A673 (cell line): ENCODE data around the gene ADARB2. TPM values are rescaled to one million over a fixed set of nuclear protein-coding genes. Genes with fewer than 3 reads are reported as not detected.

Experiments used
- BruUV-seq: library from RNA; stranded (reverse); fragments of 400-500 nt; replicated peaks from 2 replicates; lab custom pipeline; 2021; lab: Mats Ljungman, UMichigan
- CTCF ChIA-PET: fragments of 300-600 bp; sonication (Branson Sonifier 250); formaldehyde crosslinking; loops from one replicate; lab custom pipeline; 2022; ENCODE audit warnings: antibody characterized with exemption; lab: Charles Lee
- POLR2A ChIA-PET: fragments of 300-600 bp; sonication (Branson Sonifier 250); formaldehyde crosslinking; loops from one replicate; lab custom pipeline; 2022; ENCODE audit warnings: antibody characterized with exemption; ENCODE audit not compliant: low non-redundant PET; lab: Charles Lee
- DNase-seq: peaks from one replicate; pipeline ENCODE4 v3.0.0-alpha.2; 2015; ENCODE audit warnings: low spot score
- H3K27ac ChIP-seq: fragments of 200-600 bp; sonication (generic); 2 replicates; pipeline ENCODE4 v1.5.1; 2016; ENCODE audit warnings: mixed run types, low read depth, mild to moderate bottlenecking, mixed read lengths, antibody characterized with exemption, low read length; ENCODE audit not compliant: poor library complexity, severe bottlenecking
- H3K27me3 ChIP-seq: fragments of 200-600 bp; sonication (generic); replicated peaks from 2 replicates; pipeline ENCODE4 v1.6.1; 2017; ENCODE audit warnings: mixed run types, low read depth, mild to moderate bottlenecking, mixed read lengths, antibody characterized with exemption, low read length; ENCODE audit not compliant: insufficient read depth, poor library complexity
- H3K36me3 ChIP-seq: fragments of 200-600 bp; sonication (generic); 2 replicates; pipeline ENCODE4 v1.6.1; 2016; ENCODE audit warnings: mixed run types, mild to moderate bottlenecking, mixed read lengths, antibody characterized with exemption, low read length; ENCODE audit not compliant: insufficient read depth, poor library complexity, severe bottlenecking
- H3K4me1 ChIP-seq: fragments of 200-600 bp; sonication (generic); 2 replicates; pipeline ENCODE4 v1.6.1; 2017; ENCODE audit warnings: mixed run types, mild to moderate bottlenecking, mixed read lengths, antibody characterized with exemption, low read length; ENCODE audit not compliant: insufficient read depth, poor library complexity, severe bottlenecking
- H3K4me3 ChIP-seq: fragments of 200-600 bp; sonication (generic); 2 replicates; pipeline ENCODE4 v1.5.1; 2016; ENCODE audit warnings: low read depth, mixed run types, mild to moderate bottlenecking, mixed read lengths, low read length; ENCODE audit not compliant: poor library complexity, severe bottlenecking
- H3K9me3 ChIP-seq: fragments of 200-600 bp; sonication (generic); 2 replicates; pipeline ENCODE4 v1.6.1; 2016; ENCODE audit warnings: mixed run types, low read depth, mild to moderate bottlenecking, mixed read lengths, antibody characterized with exemption, low read length; ENCODE audit not compliant: poor library complexity, severe bottlenecking
- EZH2 ChIP-seq: fragments of 200-600 bp; sonication (generic); IDR thresholded peaks from 2 replicates; pipeline ENCODE4 v1.6.1; 2017; ENCODE audit warnings: borderline replicate concordance, low read depth, mild to moderate bottlenecking, mixed read lengths, antibody characterized with exemption, low read length; ENCODE audit not compliant: poor library complexity, severe bottlenecking
- intact Hi-C: fragments of 100-400 bp; cut with micrococcal nuclease; formaldehyde crosslinking; loops from one replicate; pipeline ENCODE4 v1.10.0; 2022; ENCODE audit not compliant: unreplicated experiment
- total RNA-seq: library from RNA; stranded (reverse); gene quantifications from 2 replicates; pipeline ENCODE4 v1.2.3, GENCODE V29; 2021
- TF ChIP-seq, protein P1 (sequence below): fragments of 300-800, 200-600 bp; sonication (generic); conservative IDR thresholded peaks from 2 replicates; pipeline ENCODE4 v1.5.1; 2017; ENCODE audit warnings: low read depth, mild to moderate bottlenecking, antibody characterized with exemption, low read length, moderate library complexity, mixed read lengths

ADARB2 gene
- total RNA-seq, 1 experiment from 2014 or later = not detected

DNA sequence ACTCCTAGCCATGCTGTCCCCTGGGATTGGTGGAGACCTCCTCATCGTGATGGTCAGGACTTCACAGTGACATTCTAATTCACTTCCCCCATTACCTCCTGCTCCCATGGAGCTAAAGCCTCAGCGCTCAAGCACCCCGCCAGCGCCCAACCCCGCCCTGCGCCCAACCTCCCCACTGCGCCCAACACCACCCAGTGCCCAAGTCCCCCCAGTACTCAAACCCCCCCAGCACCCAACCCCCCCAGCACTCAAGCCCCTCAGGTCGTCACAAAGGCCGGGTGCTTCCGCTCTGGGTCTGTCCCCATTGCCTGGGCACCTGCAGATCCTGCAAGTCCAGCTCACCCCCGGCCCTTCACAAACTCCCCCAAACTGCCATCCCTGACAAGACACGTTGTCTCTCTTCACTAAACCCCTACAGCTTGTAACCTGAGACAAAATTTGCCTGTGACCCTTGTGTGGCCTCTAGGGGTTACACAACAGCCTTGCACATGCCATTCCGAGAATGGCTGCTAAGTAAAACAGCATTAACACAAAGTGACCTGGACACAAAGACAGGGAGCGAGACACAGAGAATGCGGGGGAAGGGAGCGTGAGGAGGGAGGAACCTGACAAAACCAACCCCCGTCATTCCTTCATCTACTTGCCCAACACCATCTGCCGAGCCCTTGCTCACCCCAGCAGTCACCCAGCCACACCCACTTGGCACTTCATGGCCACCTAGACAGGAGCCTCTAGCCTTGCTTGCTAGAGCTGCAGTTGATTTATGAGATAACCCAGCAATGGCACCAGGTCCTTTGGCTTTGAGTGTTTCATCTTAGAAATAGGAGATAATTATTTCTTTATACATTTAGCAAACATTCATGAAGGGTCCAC is 107.8 kb downstream of the ADARB2 start:
- Histone ChIP-seq H3K27me3 (peaks cover 64% of the 10 kb centered on the region), H3K4me3 (no peak overlapping the region), H3K27ac (no peak overlapping the region), H3K4me1 (no peaks in the 10 kb centered on the region), H3K9me3 (no peaks in the 10 kb centered on the region), H3K36me3 (no peaks in the 10 kb centered on the region)
- TF ChIP-seq, protein P1, sequence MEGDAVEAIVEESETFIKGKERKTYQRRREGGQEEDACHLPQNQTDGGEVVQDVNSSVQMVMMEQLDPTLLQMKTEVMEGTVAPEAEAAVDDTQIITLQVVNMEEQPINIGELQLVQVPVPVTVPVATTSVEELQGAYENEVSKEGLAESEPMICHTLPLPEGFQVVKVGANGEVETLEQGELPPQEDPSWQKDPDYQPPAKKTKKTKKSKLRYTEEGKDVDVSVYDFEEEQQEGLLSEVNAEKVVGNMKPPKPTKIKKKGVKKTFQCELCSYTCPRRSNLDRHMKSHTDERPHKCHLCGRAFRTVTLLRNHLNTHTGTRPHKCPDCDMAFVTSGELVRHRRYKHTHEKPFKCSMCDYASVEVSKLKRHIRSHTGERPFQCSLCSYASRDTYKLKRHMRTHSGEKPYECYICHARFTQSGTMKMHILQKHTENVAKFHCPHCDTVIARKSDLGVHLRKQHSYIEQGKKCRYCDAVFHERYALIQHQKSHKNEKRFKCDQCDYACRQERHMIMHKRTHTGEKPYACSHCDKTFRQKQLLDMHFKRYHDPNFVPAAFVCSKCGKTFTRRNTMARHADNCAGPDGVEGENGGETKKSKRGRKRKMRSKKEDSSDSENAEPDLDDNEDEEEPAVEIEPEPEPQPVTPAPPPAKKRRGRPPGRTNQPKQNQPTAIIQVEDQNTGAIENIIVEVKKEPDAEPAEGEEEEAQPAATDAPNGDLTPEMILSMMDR = no peak
- TF ChIP-seq EZH2 = no peak
- no TSS peak for BruUV-seq
- ChIA-PET CTCF (no interaction called here), POLR2A (no interaction called here)
- no peak for DNase-seq
- intact Hi-C loops = no loop called here

DNA sequence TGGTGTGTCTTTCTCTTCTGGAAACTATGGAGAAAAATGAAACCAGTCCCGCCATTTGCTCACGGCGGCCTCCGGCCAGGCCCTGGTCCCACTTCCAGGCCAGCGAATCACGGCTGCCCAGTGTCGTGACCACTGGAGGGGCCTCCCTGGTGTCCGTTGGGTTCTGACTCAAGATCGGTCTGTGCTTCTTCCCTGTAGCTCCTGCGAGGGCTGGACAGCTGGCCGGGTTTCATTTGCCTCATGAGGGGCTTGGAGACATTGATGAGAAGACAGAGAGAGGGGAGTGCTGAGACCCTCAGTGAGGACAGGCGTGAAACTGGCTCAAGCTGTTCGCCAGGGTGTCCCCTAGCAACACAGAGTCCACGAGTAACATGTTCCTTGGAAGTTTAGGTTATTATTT is 108.6 kb downstream of the ADARB2 start:
- BruUV-seq = no TSS peak
- CTCF ChIA-PET = no interaction called here
- Histone ChIP-seq H3K9me3 (no peaks in the 10 kb centered on the region), H3K27ac (no peak overlapping the region), H3K4me3 (no peak overlapping the region), H3K4me1 (no peaks in the 10 kb centered on the region), H3K36me3 (no peaks in the 10 kb centered on the region), H3K27me3 (peaks cover 64% of the 10 kb centered on the region)
- no peak for DNase-seq
- POLR2A ChIA-PET = no interaction called here
- no peak for TF ChIP-seq EZH2
- TF ChIP-seq, protein P1 = no peak
- intact Hi-C loops = no loop called here

DNA sequence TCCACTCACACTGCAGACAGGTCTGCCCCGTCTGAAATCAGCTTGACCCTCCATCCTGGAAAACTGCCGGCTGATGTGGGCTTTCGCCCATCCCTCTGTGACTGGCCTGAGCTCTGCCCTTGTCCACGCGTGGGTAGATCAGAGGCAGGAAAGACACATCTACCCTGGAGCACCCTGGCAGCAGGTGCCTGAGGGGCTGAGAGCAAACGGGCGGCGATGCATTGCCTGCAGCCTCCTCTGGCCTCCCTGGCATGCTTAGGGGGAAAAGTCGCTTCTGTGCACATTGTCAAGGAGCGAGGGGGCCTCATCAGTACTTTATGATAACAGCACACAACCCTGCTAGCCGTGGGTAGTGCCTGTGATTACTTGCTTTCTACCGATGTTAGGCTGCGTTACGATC is 109.4 kb downstream of the ADARB2 start:
- no peak for DNase-seq
- no peak overlapping the region for H3K27ac ChIP-seq
- H3K36me3 ChIP-seq = no peaks in the 10 kb centered on the region
- no peak overlapping the region for H3K4me3 ChIP-seq
- intact Hi-C loops = no loop called here
- no peaks in the 10 kb centered on the region for H3K9me3 ChIP-seq
- H3K4me1 ChIP-seq = no peaks in the 10 kb centered on the region
- peaks cover 56% of the 10 kb centered on the region for H3K27me3 ChIP-seq
- no peak for TF ChIP-seq EZH2
- TF ChIP-seq, protein P1 = no peak
- ChIA-PET CTCF (no interaction called here), POLR2A (no interaction called here)
- no TSS peak for BruUV-seq
